Neural progenitor cell (in vitro differentiated cells): ENCODE results near the gene NRG2.

Experiments
- EZH2phosphoT487 ChIP-seq: fragments of 200-600 bp; sonication (generic); IDR thresholded peaks from 2 replicates; pipeline ENCODE4 v1.6.1; 2017; ENCODE audit warnings: antibody characterized with exemption
- TF ChIP-seq, protein P1 (sequence below): fragments of 200-600 bp; sonication (generic); IDR thresholded peaks from 2 replicates; pipeline ENCODE4 v1.5.1; 2017; ENCODE audit warnings: antibody characterized with exemption, mild to moderate bottlenecking

GRCh38 chr5:139809331-139809810 is 233.7 kb downstream of the NRG2 start:
- TF ChIP-seq, protein P1, sequence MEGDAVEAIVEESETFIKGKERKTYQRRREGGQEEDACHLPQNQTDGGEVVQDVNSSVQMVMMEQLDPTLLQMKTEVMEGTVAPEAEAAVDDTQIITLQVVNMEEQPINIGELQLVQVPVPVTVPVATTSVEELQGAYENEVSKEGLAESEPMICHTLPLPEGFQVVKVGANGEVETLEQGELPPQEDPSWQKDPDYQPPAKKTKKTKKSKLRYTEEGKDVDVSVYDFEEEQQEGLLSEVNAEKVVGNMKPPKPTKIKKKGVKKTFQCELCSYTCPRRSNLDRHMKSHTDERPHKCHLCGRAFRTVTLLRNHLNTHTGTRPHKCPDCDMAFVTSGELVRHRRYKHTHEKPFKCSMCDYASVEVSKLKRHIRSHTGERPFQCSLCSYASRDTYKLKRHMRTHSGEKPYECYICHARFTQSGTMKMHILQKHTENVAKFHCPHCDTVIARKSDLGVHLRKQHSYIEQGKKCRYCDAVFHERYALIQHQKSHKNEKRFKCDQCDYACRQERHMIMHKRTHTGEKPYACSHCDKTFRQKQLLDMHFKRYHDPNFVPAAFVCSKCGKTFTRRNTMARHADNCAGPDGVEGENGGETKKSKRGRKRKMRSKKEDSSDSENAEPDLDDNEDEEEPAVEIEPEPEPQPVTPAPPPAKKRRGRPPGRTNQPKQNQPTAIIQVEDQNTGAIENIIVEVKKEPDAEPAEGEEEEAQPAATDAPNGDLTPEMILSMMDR = no peak
- no peak for TF ChIP-seq EZH2phosphoT487
